IMR-90 (cell line): ENCODE data around the gene RELL1. TPM values are rescaled to one million over a fixed set of nuclear protein-coding genes. Genes with fewer than 3 reads are reported as not detected.

Experiments used
- ATAC-seq: fragments of 200-7000 bp; cut with Tn5 transposase; 2 replicates; pipeline ENCODE4 v1.9.1; 2020; ENCODE audit warnings: low read depth, mild to moderate bottlenecking, moderate library complexity
- BruUV-seq: library from RNA; stranded (reverse); fragments of 400-500 nt; replicated peaks from 2 replicates; lab custom pipeline; 2021; lab: Mats Ljungman, UMichigan
- CTCF ChIA-PET: fragments of 300-600 bp; formaldehyde crosslinking; extraction: SDS; loops from one replicate; lab custom pipeline; 2021; ENCODE audit warnings: antibody characterized with exemption; lab: Yijun Ruan, JAX
- POLR2A ChIA-PET: fragments of 300-600 bp; sonication (Branson Sonifier 250); formaldehyde crosslinking; loops from one replicate; lab custom pipeline; 2022; ENCODE audit warnings: antibody characterized with exemption; ENCODE audit not compliant: unreplicated experiment; lab: Charles Lee
- DNase-seq: peaks from one replicate; pipeline ENCODE4 v3.0.0; 2013
- H2AFZ ChIP-seq: replicated peaks from 2 replicates; pipeline ENCODE3; 2013; ENCODE audit warnings: low read length, mild to moderate bottlenecking; ENCODE audit not compliant: poor library complexity
- H2AK5ac ChIP-seq: 2 replicates; pipeline ENCODE4 v1.6.1; 2013; ENCODE audit warnings: low read depth, low read length, inconsistent platforms
- H2AK9ac ChIP-seq: replicated peaks from 2 replicates; pipeline ENCODE3; 2013; ENCODE audit warnings: mild to moderate bottlenecking, low read depth, low read length, moderate library complexity; ENCODE audit not compliant: poor library complexity
- H2BK120ac ChIP-seq: 2 replicates; pipeline ENCODE4 v1.6.1; 2013; ENCODE audit warnings: low read depth, low read length, inconsistent platforms
- H2BK15ac ChIP-seq: 3 replicates; pipeline ENCODE4 v1.6.1; 2013; ENCODE audit warnings: low read depth, low read length, inconsistent platforms
- H2BK20ac ChIP-seq: 2 replicates; pipeline ENCODE4 v1.6.1; 2013; ENCODE audit warnings: low read depth, mild to moderate bottlenecking, inconsistent platforms, low read length, moderate library complexity
- H2BK5ac ChIP-seq: 2 replicates; pipeline ENCODE4 v1.6.1; 2013; ENCODE audit warnings: mild to moderate bottlenecking, low read depth, low read length, inconsistent platforms; ENCODE audit not compliant: poor library complexity, severe bottlenecking
- H3K14ac ChIP-seq: replicated peaks from 2 replicates; pipeline ENCODE4 v1.6.1; 2013; ENCODE audit warnings: low read depth, low read length, inconsistent platforms
- H3K18ac ChIP-seq: 2 replicates; pipeline ENCODE4 v1.6.1; 2013; ENCODE audit warnings: low read depth, low read length, control low read depth
- H3K23ac ChIP-seq: 2 replicates; pipeline ENCODE4 v1.6.1; 2013; ENCODE audit warnings: low read depth, low read length, inconsistent platforms
- H3K27ac ChIP-seq: 2 replicates; pipeline ENCODE4 v1.5.1; 2013; ENCODE audit warnings: mild to moderate bottlenecking, control low read depth, low read length; ENCODE audit not compliant: insufficient read depth
- H3K27me3 ChIP-seq: 2 replicates; pipeline ENCODE4 v1.6.1; 2013; ENCODE audit warnings: low read length; ENCODE audit not compliant: control insufficient read depth, insufficient read depth
- H3K36me3 ChIP-seq: 2 replicates; pipeline ENCODE4 v1.6.1; 2013; ENCODE audit warnings: low read length, mixed read lengths; ENCODE audit not compliant: control insufficient read depth, insufficient read depth
- H3K4ac ChIP-seq: 2 replicates; pipeline ENCODE4 v1.6.1; 2013; ENCODE audit warnings: low read depth, low read length, inconsistent platforms
- H3K4me1 ChIP-seq: 2 replicates; pipeline ENCODE4 v1.6.1; 2013; ENCODE audit warnings: low read length, mixed read lengths; ENCODE audit not compliant: control insufficient read depth, insufficient read depth
- H3K4me2 ChIP-seq: 2 replicates; pipeline ENCODE4 v1.6.1; 2013; ENCODE audit warnings: low read depth, mild to moderate bottlenecking, control low read depth, low read length, moderate library complexity
- H3K4me3 ChIP-seq: 2 replicates; pipeline ENCODE4 v1.5.1; 2013; ENCODE audit warnings: low read depth, mild to moderate bottlenecking, control low read depth, low read length, moderate library complexity; ENCODE audit not compliant: insufficient read depth
- H3K56ac ChIP-seq: 2 replicates; pipeline ENCODE4 v1.6.1; 2013; ENCODE audit warnings: low read length, inconsistent platforms; ENCODE audit not compliant: insufficient read depth; ENCODE audit errors: extremely low read depth
- H3K79me1 ChIP-seq, 2 experiments: 2 replicates each; pipeline ENCODE4 v1.6.1; 2013; ENCODE audit warnings: low read length in 2 of 2, inconsistent platforms in 1 of 2, low read depth in 1 of 2
- H3K9ac ChIP-seq: 2 replicates; pipeline ENCODE4 v1.6.1; 2013; ENCODE audit warnings: low read depth, low read length, control low read depth
- H3K9me1 ChIP-seq: 2 replicates; pipeline ENCODE4 v1.6.1; 2013; ENCODE audit warnings: low read length, inconsistent platforms; ENCODE audit not compliant: insufficient read depth
- H3K9me3 ChIP-seq: 2 replicates; pipeline ENCODE4 v1.6.1; 2013; ENCODE audit warnings: low read length; ENCODE audit not compliant: control insufficient read depth, insufficient read depth
- H4K20me1 ChIP-seq: 2 replicates; pipeline ENCODE4 v1.6.1; 2013; ENCODE audit warnings: low read length, inconsistent platforms; ENCODE audit not compliant: insufficient read depth
- H4K5ac ChIP-seq: 2 replicates; pipeline ENCODE4 v1.6.1; 2013; ENCODE audit warnings: mild to moderate bottlenecking, low read depth, low read length, control low read depth
- H4K8ac ChIP-seq, 2 experiments: 2 replicates each; pipeline ENCODE4 v1.6.1; 2013; ENCODE audit warnings: low read depth in 2 of 2, low read length in 2 of 2, control low read depth in 1 of 2, inconsistent platforms in 1 of 2
- H4K91ac ChIP-seq: 2 replicates; pipeline ENCODE4 v1.6.1; 2013; ENCODE audit warnings: low read depth, low read length, inconsistent platforms; ENCODE audit not compliant: insufficient read depth
- MAFK ChIP-seq: IDR thresholded peaks from 2 replicates; pipeline ENCODE4 v1.6.1; 2012; ENCODE audit warnings: low read depth, low read length, improper control_type of control experiment
- MAZ ChIP-seq: IDR thresholded peaks from 2 replicates; pipeline ENCODE4 v1.6.1; 2012; ENCODE audit warnings: low read depth, mild to moderate bottlenecking, low read length, improper control_type of control experiment, moderate library complexity, borderline replicate concordance
- MXI1 ChIP-seq: IDR thresholded peaks from 2 replicates; pipeline ENCODE4 v1.6.1; 2012; ENCODE audit warnings: low read depth, mild to moderate bottlenecking, low read length, moderate library complexity, borderline replicate concordance
- RCOR1 ChIP-seq: IDR thresholded peaks from 2 replicates; pipeline ENCODE4 v1.6.1; 2012; ENCODE audit warnings: mild to moderate bottlenecking, low read length, improper control_type of control experiment; ENCODE audit not compliant: insufficient replicate concordance
- WGBS, 2 experiments: methylation state at CpG; one replicate each; pipeline versions ENCODE4 v1.1.5 to v1.1.7; 2013; ENCODE audit warnings: missing lambda C conversion rate in 2 of 2; ENCODE audit not compliant: insufficient read length in 1 of 2; ENCODE audit errors: extremely low coverage in 2 of 2; 5-methylcytosine and 5-hydroxymethylcytosine counted together
- dilution Hi-C: fragments of 300-500 bp; cut with HindIII; formaldehyde crosslinking; loops from one replicate; pipeline ENCODE4 v1.14.3; 2018; ENCODE audit warnings: low sequenced_read_pairs; ENCODE audit not compliant: unreplicated experiment
- in situ Hi-C: fragments of 300-500 bp; cut with MboI; formaldehyde crosslinking; loops from 3 replicates; pipeline ENCODE4 v1.14.3; 2019; ENCODE audit warnings: low sequenced_read_pairs, inconsistent platforms, mixed read lengths
- intact Hi-C: fragments of 100-400 bp; cut with micrococcal nuclease; formaldehyde crosslinking; loops from 2 replicates; pipeline ENCODE4 v1.10.0; 2022
- polyA plus RNA-seq, 3 experiments: library from polyadenylated mRNA; depleted of rRNA; stranded (reverse); fragments of >200 nt; gene quantifications; 2 replicates each; pipeline ENCODE4 v1.2.3, GENCODE V29; 2012; ENCODE audit warnings: low replicate concordance in 1 of 3
- total RNA-seq: library from RNA; depleted of rRNA; stranded (reverse); fragments of >200 nt; gene quantifications from 2 replicates; pipeline ENCODE4 v1.2.3, GENCODE V29; 2012
- TF ChIP-seq, protein P1 (sequence below): fragments of 150-350 bp; IDR thresholded peaks from 2 replicates; pipeline ENCODE4 v1.6.1; 2017; ENCODE audit warnings: mild to moderate bottlenecking, antibody characterized with exemption, low read length, low read depth
- TF ChIP-seq, protein P2 (sequence below): conservative IDR thresholded peaks from 2 replicates; pipeline ENCODE4 v1.5.1; 2012; ENCODE audit warnings: mild to moderate bottlenecking, low read depth, low read length, improper control_type of control experiment

The RELL1 gene
- total and polyA plus RNA-seq, 2 of the 4 experiments (the other 2 are of a cell fraction) = 6.8 to 39.6 TPM

DNA sequence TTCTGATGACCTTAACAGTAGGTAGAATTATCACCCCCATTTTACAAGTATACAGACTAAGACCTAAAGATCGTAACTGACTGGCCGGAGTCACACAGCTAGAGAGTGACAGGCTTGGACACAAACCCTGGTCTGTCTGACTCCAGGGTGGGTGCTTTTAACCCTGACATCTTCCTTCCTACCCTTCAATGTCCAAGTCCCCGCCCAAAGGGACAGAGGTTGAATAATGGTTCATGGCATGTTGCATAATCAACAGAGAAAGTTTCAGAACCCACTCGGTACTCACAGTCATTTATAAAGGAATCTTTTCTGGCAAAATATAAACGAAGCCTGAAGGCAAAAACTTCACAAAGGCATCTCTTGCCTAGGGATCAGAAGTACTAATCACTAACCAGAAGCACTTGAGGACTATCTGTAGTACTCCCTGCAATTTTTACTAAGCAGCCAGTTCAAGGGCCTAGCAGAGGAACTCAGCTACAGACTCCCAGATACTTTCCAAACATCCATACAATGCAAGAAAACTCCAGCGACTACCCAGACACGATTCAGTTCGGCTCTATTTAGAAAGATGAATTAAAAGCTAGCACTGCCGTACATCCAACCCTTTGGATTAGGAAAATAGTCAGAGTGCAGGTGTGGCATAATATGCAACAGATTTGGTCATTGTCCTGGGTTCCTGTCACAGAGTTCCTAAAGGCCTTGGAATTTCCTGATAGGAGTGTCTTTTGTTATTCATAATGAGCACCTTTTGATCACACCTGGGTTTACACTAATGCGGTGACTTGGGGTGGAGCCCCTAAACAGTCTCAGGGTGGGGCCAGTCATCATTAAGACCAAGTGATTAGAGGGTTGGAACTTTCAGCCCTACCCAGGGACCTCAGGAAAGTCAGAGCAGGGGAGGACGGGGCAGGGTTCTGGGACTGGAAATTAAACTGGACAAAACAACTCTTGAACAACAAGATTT, 44.0 kb downstream of the RELL1 start:
- Histone ChIP-seq H3K18ac (no peak overlapping the region), H4K5ac (no peak overlapping the region), H3K9me3 (no peaks in the 10 kb centered on the region), H3K56ac (no peak overlapping the region), H3K23ac (no peak overlapping the region), H3K9me1 (peaks cover 4% of the 10 kb centered on the region; the same call in 1 of the 2 replicates), H4K8ac (no peak overlapping the region), H3K4ac (no peak overlapping the region), H3K4me2 (no peak overlapping the region), H4K20me1 (no peaks in the 10 kb centered on the region), H3K79me1 (peaks cover 0 to 8% of the 10 kb centered on the region in 2 experiments; a peak in 2 of 4 replicates), H3K27ac (no peak overlapping the region), H3K9ac (no peak overlapping the region), H3K4me3 (no peak overlapping the region), H2BK120ac (no peak overlapping the region), H2AFZ (no peak overlapping the region), H2AK9ac (no peak overlapping the region), H2BK20ac (no peak overlapping the region), H4K91ac (no peak overlapping the region), H3K27me3 (no peaks in the 10 kb centered on the region), H3K4me1 (peaks cover 2% of the 10 kb centered on the region; the same call in 1 of the 2 replicates), H3K14ac (no peak overlapping the region), H3K36me3 (peaks cover 11% of the 10 kb centered on the region), H2BK5ac (no peak overlapping the region), H2BK15ac (no peak overlapping the region), H2AK5ac (no peak overlapping the region)
- WGBS, 2 experiments = 100% methylated on average over 1 of the region's 11 CpGs; no CpG with 5 or more reads in 1 of the 2 experiments
- ATAC-seq (no peak; the same call in 1 of the 2 replicates), DNase-seq (no peak)
- dilution Hi-C loops = no loop called here
- BruUV-seq = no TSS peak
- in situ Hi-C loops = no loop called here
- ChIA-PET CTCF (no interaction called here), POLR2A (no interaction called here)
- intact Hi-C loops = no loop called here
- TF ChIP-seq MAZ (no peak), MXI1 (no peak), MAFK (no peak), RCOR1 (no peak)
- TF ChIP-seq, protein P1, sequence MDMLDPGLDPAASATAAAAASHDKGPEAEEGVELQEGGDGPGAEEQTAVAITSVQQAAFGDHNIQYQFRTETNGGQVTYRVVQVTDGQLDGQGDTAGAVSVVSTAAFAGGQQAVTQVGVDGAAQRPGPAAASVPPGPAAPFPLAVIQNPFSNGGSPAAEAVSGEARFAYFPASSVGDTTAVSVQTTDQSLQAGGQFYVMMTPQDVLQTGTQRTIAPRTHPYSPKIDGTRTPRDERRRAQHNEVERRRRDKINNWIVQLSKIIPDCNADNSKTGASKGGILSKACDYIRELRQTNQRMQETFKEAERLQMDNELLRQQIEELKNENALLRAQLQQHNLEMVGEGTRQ = no peak
- TF ChIP-seq, protein P2, sequence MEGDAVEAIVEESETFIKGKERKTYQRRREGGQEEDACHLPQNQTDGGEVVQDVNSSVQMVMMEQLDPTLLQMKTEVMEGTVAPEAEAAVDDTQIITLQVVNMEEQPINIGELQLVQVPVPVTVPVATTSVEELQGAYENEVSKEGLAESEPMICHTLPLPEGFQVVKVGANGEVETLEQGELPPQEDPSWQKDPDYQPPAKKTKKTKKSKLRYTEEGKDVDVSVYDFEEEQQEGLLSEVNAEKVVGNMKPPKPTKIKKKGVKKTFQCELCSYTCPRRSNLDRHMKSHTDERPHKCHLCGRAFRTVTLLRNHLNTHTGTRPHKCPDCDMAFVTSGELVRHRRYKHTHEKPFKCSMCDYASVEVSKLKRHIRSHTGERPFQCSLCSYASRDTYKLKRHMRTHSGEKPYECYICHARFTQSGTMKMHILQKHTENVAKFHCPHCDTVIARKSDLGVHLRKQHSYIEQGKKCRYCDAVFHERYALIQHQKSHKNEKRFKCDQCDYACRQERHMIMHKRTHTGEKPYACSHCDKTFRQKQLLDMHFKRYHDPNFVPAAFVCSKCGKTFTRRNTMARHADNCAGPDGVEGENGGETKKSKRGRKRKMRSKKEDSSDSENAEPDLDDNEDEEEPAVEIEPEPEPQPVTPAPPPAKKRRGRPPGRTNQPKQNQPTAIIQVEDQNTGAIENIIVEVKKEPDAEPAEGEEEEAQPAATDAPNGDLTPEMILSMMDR = no peak
